ENCODE results near the gene ZNF785. TPM values are rescaled to one million over a fixed set of nuclear protein-coding genes. Genes with fewer than 3 reads are reported as not detected.

The ZNF785 gene
- total and polyA plus RNA-seq, 3 donors from 2014 or later = 5.9 to 17.1 (median 14.8) TPM

GRCh38 chr16:30533146-30533522 lies 52.4 kb downstream of the ZNF785 start:
- DNase-seq = no peak
- TF ChIP-seq POLR2A (IDR thresholded peaks at IDR 0.05) = no peak
- TF ChIP-seq CTCF (IDR thresholded peaks at IDR 0.05) = no peak
- no peaks in the 10 kb centered on the region for H3K36me3 ChIP-seq (ENCODE audit: low read depth, missing control alignments)
- no peak overlapping the region for H3K4me3 ChIP-seq
- H3K4me1 ChIP-seq = peaks cover 8% of the 10 kb centered on the region
- WGBS, 2 donors = 48 to 50% methylated on average over 11 of the region's 11 CpGs
- H3K27ac ChIP-seq = no peak overlapping the region
- intact Hi-C loops (cut with DNase I; ENCODE audit: low total_unique reads) = no loop called here
- H3K27me3 ChIP-seq = no peaks in the 10 kb centered on the region
- H3K9me3 ChIP-seq = no peaks in the 10 kb centered on the region

- DNase-seq = no peak
- intact Hi-C loops (cut with DNase I; ENCODE audit: low total_unique reads) = no loop called here
- H3K9me3 ChIP-seq = no peaks in the 10 kb centered on the region
- no peaks in the 10 kb centered on the region for H3K27me3 ChIP-seq
- WGBS, 2 donors = 63 to 80% methylated on average over 27 to 54 of the region's 57 CpGs
- peaks cover 13% of the 10 kb centered on the region for H3K4me1 ChIP-seq
- no peak overlapping the region for H3K27ac ChIP-seq
- H3K36me3 ChIP-seq (ENCODE audit: low read depth, missing control alignments) = no peaks in the 10 kb centered on the region
- no peak overlapping the region for H3K4me3 ChIP-seq
- TF ChIP-seq CTCF (IDR thresholded peaks at IDR 0.05) (no peak), POLR2A (IDR thresholded peaks at IDR 0.05) (no peak)
Observed at GRCh38 chr16:30532285-30533145, 53.0 kb downstream of the ZNF785 start.

Small RNAs within 50 kb of the gene (small RNA-seq; reads per million reads assigned to genes)
- gene AC093249.1 (0 reads per million in 2 donors), gene AC093249.4 (0 reads per million in 2 donors)

Other genes starting within 250 kb of the ZNF785 start
- gene CD2BP2, start 230.4 kb downstream of the ZNF785 start, total RNA-seq = 10 to 100 TPM; 32.8 to 39.5 TPM
- 52.5 TPM for gene CD2BP2, start 230.4 kb downstream of the ZNF785 start, polyA plus RNA-seq (ENCODE audit: insufficient read depth, low read depth, low replicate concordance)
- gene TBC1D10B, start 215.2 kb downstream of the ZNF785 start, total RNA-seq = 10 to 100 TPM; 60.5 to 64.0 TPM
- gene TBC1D10B, start 215.2 kb downstream of the ZNF785 start, polyA plus RNA-seq (ENCODE audit: insufficient read depth, low read depth, low replicate concordance) = 86.2 TPM
- gene MYL11, start 210.9 kb downstream of the ZNF785 start, total RNA-seq = 1 to 10 TPM; 2.5 to 4.2 TPM
- 18.5 TPM for gene MYL11, start 210.9 kb downstream of the ZNF785 start, polyA plus RNA-seq (ENCODE audit: insufficient read depth, low read depth, low replicate concordance)
- gene SEPTIN1, start 203.1 kb downstream of the ZNF785 start, total RNA-seq = 1 to 10 TPM in 1 of 2 donors, under 1 TPM in 1; 0.63 to 2.4 TPM
- 3.9 TPM for gene SEPTIN1, start 203.1 kb downstream of the ZNF785 start, polyA plus RNA-seq (ENCODE audit: insufficient read depth, low read depth, low replicate concordance)
- 1 to 10 TPM; 6.5 to 9.0 TPM for gene ZNF48, start 190.3 kb downstream of the ZNF785 start, total RNA-seq
- gene ZNF48, start 190.3 kb downstream of the ZNF785 start, polyA plus RNA-seq (ENCODE audit: insufficient read depth, low read depth, low replicate concordance) = 6.3 TPM
- gene ZNF771, start 178.1 kb downstream of the ZNF785 start, total RNA-seq = 10 to 100 TPM; 35.6 to 37.2 TPM
- 3.0 TPM for gene ZNF771, start 178.1 kb downstream of the ZNF785 start, polyA plus RNA-seq (ENCODE audit: insufficient read depth, low read depth, low replicate concordance)
- gene DCTPP1, start 155.7 kb downstream of the ZNF785 start, total RNA-seq = 10 to 100 TPM; 15.2 to 26.1 TPM
- gene DCTPP1, start 155.7 kb downstream of the ZNF785 start, polyA plus RNA-seq (ENCODE audit: insufficient read depth, low read depth, low replicate concordance) = 23.6 TPM
- gene SEPHS2, start 139.8 kb downstream of the ZNF785 start, total RNA-seq = 10 to 100 TPM; 17.7 to 19.8 TPM
- 24.7 TPM for gene SEPHS2, start 139.8 kb downstream of the ZNF785 start, polyA plus RNA-seq (ENCODE audit: insufficient read depth, low read depth, low replicate concordance)
- 1 to 10 TPM; 2.8 to 5.0 TPM for gene ITGAL, start 113.0 kb downstream of the ZNF785 start, total RNA-seq
- 6.7 TPM for gene ITGAL, start 113.0 kb downstream of the ZNF785 start, polyA plus RNA-seq (ENCODE audit: insufficient read depth, low read depth, low replicate concordance)
- 10 to 100 TPM; 52.2 to 64.3 TPM for gene ZNF768, start 59.1 kb downstream of the ZNF785 start, total RNA-seq
- gene ZNF768, start 59.1 kb downstream of the ZNF785 start, polyA plus RNA-seq (ENCODE audit: insufficient read depth, low read depth, low replicate concordance) = 52.3 TPM
- 10 to 100 TPM; 18.7 to 23.3 TPM for gene ZNF747, start 50.8 kb downstream of the ZNF785 start, total RNA-seq
- gene ZNF747, start 50.8 kb downstream of the ZNF785 start, polyA plus RNA-seq (ENCODE audit: insufficient read depth, low read depth, low replicate concordance) = 13.1 TPM
- gene ZNF764, start 27.3 kb downstream of the ZNF785 start, total RNA-seq = 10 to 100 TPM; 21.9 to 23.2 TPM
- gene ZNF764, start 27.3 kb downstream of the ZNF785 start, polyA plus RNA-seq (ENCODE audit: insufficient read depth, low read depth, low replicate concordance) = 11.3 TPM
- 10 to 100 TPM; 21.7 to 54.6 TPM for gene ZNF688, start 14.0 kb downstream of the ZNF785 start, total RNA-seq
- gene ZNF688, start 14.0 kb downstream of the ZNF785 start, polyA plus RNA-seq (ENCODE audit: insufficient read depth, low read depth, low replicate concordance) = 38.5 TPM
- gene ZNF689, start 24.7 kb upstream of the ZNF785 start, total RNA-seq = 10 to 100 TPM; 33.0 to 41.3 TPM
- 82.7 TPM for gene ZNF689, start 24.7 kb upstream of the ZNF785 start, polyA plus RNA-seq (ENCODE audit: insufficient read depth, low read depth, low replicate concordance)
- gene PRR14, start 65.3 kb upstream of the ZNF785 start, total RNA-seq = 10 to 100 TPM; 60.0 to 66.3 TPM
- gene PRR14, start 65.3 kb upstream of the ZNF785 start, polyA plus RNA-seq (ENCODE audit: insufficient read depth, low read depth, low replicate concordance) = 37.0 TPM
- 100 to 1,000 TPM; 140 to 165 TPM for gene FBRS, start 72.7 kb upstream of the ZNF785 start, total RNA-seq
- gene FBRS, start 72.7 kb upstream of the ZNF785 start, polyA plus RNA-seq (ENCODE audit: insufficient read depth, low read depth, low replicate concordance) = 302 TPM
- 10 to 100 TPM; 74.3 to 80.8 TPM for gene SRCAP, start 113.5 kb upstream of the ZNF785 start, total RNA-seq
- 44.3 TPM for gene SRCAP, start 113.5 kb upstream of the ZNF785 start, polyA plus RNA-seq (ENCODE audit: insufficient read depth, low read depth, low replicate concordance)
- gene PHKG2, start 162.7 kb upstream of the ZNF785 start, total RNA-seq = 100 to 1,000 TPM in 1 of 2 donors, 10 to 100 TPM in 1; 78.4 to 129 TPM
- gene PHKG2, start 162.7 kb upstream of the ZNF785 start, polyA plus RNA-seq (ENCODE audit: insufficient read depth, low read depth, low replicate concordance) = 312 TPM
- gene CFAP119, start 176.4 kb upstream of the ZNF785 start, total RNA-seq = 10 to 100 TPM; 31.5 to 54.2 TPM
- 43.3 TPM for gene CFAP119, start 176.4 kb upstream of the ZNF785 start, polyA plus RNA-seq (ENCODE audit: insufficient read depth, low read depth, low replicate concordance)
- 100 to 1,000 TPM; 143 to 162 TPM for gene RNF40, start 176.6 kb upstream of the ZNF785 start, total RNA-seq
- 219 TPM for gene RNF40, start 176.6 kb upstream of the ZNF785 start, polyA plus RNA-seq (ENCODE audit: insufficient read depth, low read depth, low replicate concordance)
- 10 to 100 TPM; 19.4 to 21.9 TPM for gene ZNF629, start 201.5 kb upstream of the ZNF785 start, total RNA-seq
- 11.2 TPM for gene ZNF629, start 201.5 kb upstream of the ZNF785 start, polyA plus RNA-seq (ENCODE audit: insufficient read depth, low read depth, low replicate concordance)